HG03175 (cell line): ENCODE data around the gene THAP10.

Source experiments
- ATAC-seq: cut with Tn5 transposase; IDR thresholded peaks from one replicate; pipeline ENCODE4 v1.9.1; 2021; ENCODE audit warnings: mild to moderate bottlenecking, moderate library complexity; ENCODE audit not compliant: unreplicated experiment

Gene THAP10

DNA sequence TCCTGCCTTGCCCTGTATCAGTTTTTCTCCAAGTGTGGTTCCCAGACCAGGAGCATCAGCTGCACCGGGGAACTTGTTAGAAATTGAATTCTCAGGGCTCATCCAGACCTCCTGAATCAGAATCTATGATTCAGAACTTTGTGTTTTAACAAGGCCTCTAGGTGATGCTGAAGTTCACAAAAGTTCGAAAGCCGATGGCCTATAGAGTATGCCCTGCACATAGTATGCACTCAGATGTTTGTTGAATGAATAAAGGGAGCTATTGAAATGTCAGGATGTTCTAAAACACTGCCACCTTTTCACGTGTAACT lies 37.6 kb downstream of the THAP10 start:
- ATAC-seq: no peak

DNA sequence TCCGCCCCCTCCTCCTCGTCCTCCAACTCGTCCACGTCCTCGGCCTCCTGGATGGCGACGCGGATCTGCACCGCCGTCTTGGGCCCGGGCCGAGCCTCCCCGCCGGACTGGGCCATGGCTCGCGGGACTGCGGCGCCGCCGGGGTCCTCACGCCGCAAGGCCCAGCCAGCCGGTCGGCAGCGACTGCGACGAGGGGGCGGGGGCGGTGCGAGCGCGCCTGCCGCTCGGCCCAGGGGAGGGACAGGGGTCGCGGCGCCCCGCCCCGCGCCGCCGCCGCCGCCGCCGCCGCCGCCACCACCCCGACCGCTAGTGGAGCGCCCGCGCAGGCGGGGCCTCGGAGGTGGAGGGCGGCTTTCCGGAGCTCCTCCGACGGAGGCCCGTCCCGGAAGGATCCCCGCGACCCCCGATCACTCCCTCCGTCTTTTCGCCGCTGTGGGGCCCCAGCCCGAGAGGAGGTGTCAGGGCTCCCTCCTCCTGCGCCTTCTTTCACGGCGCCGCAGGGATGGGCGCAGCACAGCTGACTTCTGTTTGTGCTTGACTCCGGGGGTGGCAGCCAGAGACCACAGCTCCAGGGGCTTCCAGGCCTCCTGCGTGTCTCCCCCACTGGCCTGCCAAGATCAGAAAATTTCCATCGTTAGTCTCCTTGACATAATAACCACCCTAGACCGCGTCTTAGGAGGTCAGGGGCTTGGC lies 38.1 kb downstream of the THAP10 start, which contains the start of gene LARP6:
Gene LARP6, minus strand, starts transcription at position 185 of the 693 bp plus-strand sequence. Its CDS starts 69 bp downstream, at position 116.
- no peak for ATAC-seq

DNA sequence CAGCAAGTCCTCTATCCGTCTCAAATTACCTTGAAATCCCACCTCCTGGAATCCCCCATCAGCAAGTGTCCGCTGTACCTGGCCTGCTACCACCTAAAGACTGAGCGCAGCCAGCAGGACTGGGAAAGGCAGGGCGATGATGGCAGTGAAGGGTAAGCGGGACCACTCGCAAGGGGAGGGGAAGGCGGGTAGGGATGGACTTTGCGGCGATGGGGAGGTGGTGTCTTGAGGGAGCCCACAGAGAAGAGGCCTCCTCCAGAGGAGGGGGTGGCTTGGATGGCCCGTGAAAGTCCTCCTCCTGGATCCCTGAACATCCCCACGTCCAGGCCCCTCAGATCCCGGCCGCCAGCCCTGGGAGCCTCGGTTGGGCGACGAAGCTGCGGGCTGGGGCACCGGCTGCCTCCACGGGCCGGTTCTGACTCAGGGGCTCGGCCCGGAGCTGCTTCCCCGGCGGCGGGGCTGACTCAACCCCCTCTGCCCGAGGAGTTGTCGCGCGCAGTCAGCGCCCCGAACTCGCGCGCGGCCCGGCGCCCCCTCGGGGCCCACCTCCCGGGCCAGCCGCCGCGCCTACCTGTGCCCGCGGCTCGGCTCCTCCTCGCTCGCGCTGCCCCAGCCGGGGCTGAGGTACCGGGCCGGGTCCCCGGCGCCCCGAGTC lies 38.8 kb downstream of the THAP10 start:
- no peak for ATAC-seq

DNA sequence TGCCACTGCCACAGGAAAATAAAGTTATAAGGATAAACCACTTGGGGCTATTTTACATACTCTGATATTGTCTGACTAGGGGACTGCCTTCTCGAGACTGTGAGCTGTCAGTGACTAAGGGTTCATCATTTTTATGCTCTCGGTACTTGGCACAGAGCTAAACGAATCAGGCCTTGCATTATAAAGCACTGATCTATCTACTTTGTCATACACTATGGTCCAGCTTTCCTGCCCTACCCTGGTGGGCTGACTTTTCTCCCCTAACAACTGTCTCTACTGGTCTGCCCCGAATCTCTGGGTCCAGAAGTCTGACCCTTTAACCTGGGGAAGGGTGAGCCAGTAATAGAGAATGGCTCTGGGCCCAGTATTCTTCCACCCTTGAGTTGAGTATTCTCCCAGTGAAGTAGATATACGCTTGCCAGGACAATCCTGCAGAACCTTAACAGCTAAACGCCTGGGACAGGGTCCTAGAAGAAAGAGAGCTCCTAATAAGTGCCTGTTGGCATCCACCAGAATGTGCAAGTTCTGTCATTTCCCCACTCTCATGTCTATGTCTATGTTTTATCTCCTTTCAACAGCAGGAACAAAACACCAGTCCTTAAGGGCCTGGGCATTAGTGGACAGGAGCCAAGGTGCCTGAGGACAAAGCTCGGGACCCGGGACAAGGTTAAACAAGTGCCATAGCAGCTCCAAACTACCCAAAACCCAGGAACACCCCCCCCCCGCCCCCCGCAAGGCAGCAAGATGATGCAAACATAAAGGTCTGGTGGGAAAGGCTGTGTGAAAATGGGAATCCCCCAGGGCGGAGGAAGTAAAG lies 39.5 kb downstream of the THAP10 start:
- ATAC-seq: no peak

DNA sequence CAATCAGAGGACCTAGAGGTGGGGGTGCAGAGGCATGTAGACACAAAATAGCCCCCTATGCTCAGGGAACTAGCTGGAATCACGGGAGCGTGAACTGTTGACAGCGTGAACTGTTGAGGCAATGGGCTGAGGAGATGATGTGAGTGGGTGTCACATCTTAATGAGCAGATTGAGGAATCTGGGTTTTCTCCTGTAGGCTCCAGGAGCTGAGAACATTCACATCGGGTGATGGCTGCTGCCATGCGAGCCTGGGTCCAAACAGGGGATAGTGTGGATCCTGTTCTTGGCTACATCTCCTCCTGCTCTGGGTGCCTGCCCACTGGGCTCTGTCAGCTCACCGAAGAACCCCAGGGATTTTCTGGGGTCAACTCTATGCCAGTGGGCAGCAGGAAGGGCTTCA lies 40.3 kb downstream of the THAP10 start:
- no peak for ATAC-seq

DNA sequence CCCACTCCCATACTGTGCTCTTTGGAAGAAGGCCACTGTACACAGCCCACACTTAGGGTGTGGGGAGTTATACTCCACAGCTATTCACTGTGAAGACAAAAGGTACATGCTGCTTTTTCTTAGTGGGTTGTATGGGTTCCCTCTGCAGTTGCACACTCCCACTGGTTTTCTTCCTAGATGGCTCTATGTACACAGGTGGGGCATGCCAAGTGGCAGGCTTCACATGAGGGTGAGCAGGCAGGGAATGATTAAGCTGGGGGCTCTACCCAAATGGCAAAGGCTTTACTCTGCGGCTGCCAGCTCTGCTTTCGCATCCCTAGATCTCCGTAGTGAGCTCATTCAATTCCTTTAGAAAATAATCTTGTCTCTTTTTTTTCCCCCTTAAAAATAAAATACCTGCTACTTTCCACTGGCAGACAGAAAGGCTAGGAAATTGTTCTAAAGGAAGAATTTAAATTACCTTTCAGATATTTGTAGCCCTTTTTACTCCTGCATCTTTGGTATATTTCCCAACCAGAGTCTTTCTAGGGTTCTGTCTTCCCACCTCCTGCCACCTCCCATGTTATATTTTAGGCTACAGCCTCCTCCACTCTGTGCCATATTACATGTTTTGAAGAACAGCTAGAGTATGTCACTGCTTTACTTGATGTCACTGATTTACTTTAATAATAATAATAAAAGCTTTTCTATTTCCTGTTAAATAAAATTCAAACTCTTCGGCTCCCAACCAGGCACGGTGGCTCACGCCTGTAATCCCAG lies 46.5 kb downstream of the THAP10 start:
- no peak for ATAC-seq

DNA sequence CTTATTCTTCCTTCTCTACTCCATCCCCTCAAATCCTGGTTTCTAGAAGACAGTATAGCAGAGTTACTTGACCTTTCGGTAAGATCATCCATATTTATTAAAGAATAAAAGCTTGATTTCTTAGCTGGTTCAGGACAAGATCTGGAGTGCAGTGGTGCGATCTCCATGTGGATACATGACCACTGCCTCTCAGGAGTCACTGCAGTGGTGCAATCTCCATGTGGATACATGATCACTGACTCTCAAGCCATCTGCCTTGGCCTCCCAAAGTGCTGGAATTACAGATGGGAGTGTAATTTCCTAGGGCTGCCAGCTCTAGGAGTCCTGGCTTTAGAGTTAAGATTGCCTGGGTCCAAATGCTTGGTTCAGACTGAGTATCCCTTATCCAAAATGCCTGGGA lies 54.8 kb downstream of the THAP10 start:
- no peak for ATAC-seq

DNA sequence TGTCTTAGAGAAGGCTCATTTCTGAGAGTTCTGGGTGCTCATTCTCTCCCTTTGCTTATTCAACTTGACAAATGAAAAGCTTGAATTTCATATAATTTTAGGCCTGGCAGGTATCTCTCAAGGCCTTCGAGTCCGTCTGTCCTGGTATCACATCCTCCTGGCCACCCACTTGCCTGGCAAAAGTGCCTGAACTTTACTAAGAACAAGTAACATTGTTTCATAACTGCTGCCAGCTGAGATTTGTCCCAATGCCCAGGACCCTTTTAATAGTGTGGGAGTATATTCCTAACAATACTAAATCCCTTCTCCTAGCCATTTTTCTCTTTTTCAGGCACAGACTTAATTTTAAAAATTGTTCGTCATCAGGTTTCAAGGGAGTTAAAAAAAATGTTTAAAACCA lies 56.4 kb downstream of the THAP10 start:
- ATAC-seq: no peak

DNA sequence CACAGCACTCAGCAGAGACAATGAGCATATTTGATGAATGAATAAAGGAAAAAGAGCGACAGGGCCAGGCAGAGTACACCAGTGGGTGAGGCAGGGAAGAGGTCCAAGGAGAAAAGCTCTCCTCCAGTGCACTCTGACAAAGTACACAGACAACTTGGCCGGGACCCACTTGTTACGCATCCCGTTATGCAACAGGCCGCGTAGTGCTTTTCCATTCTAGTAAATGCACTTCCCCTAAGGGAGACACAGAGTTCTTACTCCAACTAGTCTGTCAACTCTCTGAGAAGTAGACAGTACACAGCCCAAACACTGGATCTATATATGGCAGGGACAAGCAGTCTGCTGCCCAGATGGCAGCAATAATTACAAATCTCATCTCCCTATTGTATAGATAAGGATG lies 56.8 kb downstream of the THAP10 start:
- no peak for ATAC-seq

DNA sequence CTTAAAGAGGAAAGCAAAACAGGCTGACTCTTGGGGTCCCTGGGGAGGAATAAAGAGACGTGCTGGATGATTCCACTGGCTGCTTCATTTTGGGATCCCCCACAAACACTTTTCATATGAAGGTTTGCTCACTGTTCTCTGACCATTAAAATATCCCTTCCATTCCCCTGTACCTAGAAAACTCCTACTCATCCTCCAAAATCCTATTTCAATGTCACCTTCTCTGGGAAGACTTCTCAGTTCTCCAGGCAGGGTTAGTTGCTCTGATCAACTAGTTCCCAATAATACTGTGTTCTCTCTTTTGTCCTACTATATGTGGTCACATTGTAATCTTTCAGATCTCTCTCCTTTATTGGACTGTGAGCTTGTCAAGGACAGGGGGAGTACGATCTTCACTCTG lies 57.2 kb downstream of the THAP10 start:
- no peak for ATAC-seq

DNA sequence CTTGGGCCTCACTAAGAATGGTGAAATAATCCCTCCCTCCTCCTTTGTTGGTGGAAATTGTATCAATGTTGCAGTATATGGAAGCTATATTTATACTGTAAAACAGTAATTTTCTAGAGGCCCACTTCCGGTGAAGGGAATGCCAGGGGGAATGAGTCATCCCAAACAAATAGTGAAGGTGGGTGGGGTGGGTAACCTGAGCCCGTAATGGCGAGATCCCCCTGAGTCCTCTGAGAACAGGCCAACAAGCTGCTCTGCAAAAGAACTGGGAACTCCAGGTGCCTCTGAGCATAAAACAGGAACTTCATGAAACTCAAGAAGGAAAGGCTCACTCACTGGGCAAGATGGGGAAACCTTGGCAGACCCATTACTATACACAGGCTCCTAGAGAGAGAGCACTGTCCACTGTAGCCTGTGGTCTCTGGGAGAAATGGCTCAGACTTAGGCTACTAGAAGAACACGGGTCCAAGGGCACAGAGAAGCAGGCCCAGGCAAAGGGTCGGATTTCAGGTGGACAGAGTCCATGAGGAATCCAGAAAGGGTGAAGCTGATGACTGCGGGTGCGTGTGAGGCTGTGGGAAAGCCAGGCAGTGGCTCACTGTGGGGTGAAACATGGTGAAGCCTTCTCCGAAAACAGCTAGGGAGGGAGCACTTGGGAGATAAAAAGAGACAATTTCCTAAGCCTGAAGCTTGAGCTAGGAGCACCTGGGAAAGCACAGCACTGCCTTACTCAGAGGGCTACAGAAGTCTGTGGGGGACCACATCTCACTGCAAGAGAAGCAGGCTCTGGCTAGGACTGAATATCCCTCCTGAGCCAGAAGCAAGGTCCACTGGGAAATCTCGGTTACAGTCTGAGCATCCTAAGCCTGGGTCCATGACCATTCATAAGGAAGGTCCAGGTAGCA lies 58.1 kb downstream of the THAP10 start:
- ATAC-seq: no peak

DNA sequence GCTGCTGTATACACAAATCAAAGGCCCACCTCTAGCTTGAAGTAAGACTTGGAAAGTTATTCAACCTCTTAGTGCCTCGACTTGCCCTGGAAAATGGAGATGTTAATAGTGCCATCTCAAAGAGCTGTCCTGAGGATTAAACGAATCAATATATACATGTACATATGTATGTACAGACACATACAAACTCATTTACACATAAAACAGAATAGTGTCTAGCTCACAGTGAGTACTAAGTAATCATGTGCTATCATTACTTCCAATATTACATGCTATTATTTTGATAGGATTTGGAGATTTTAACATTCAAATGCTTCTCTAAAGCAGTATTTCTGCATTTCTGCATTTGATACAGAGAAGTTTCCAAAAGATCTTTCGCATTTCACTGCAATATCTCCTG lies 58.8 kb downstream of the THAP10 start:
- no peak for ATAC-seq

DNA sequence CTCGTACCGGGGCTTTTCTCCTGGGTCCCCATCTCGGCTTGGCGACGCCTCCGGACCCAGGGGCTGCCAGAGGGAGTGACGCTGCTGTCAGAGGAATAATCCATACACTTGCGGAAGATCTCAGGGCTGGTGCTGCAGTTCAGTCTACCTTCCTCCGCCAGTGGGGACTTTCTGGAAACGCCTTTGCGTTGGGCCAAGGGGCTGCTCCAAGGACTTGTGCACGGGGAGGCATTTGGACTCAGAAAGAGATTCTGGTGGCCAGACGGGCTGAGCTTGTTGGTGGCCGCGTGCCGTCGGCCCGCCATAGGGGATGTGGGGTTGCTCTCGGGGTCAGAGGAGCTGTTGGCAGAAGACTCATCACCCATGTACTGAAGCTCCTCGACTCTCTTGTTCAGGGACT lies 60.1 kb downstream of the THAP10 start:
- no peak for ATAC-seq
